Adrenal gland (tissue), 12 donors: ENCODE results near the gene APOB. TPM values are rescaled to one million over a fixed set of nuclear protein-coding genes. Genes with fewer than 3 reads are reported as not detected.

ENCODE experiments used
- DNase-seq, 7 donors: peaks; one replicate each; pipeline ENCODE4 v3.0.0-alpha.2; 2019 to 2020
- H3K27ac ChIP-seq, 5 donors: fragments of 200-600 bp; sonication (generic) in 4 of 5; 1 replicate in 3 of 5; 2 replicates in 2 of 5; pipeline versions ENCODE4 v1.5.1 to v1.8.0; 2016 to 2020; ENCODE audit warnings: mild to moderate bottlenecking in 1 of 5
- H3K27me3 ChIP-seq: fragments of 200-600 bp; 2 replicates; pipeline ENCODE4 v1.8.0; 2021
- H3K36me3 ChIP-seq, 2 donors: fragments of 200-600 bp; replicated peaks in 1 of 2; 1 replicate in 1 of 2; 2 replicates in 1 of 2; pipeline versions ENCODE4 v1.5.1 to v1.8.0; 2018 to 2022
- H3K4me1 ChIP-seq, 2 donors: fragments of 200-600 bp; replicated peaks in 1 of 2; 1 replicate in 1 of 2; 2 replicates in 1 of 2; pipeline versions ENCODE4 v1.5.1 to v1.8.0; 2018 to 2021
- H3K4me3 ChIP-seq, 4 donors: fragments of 200-600 bp; sonication (generic) in 3 of 4; one replicate each; pipeline ENCODE4 v1.5.1; 2016 to 2018
- H3K9me3 ChIP-seq, 3 donors: fragments of 200-600 bp; sonication (generic) in 1 of 3; replicated peaks in 1 of 3; 1 replicate in 2 of 3; 2 replicates in 1 of 3; pipeline versions ENCODE4 v1.5.1 to v1.8.0; 2016 to 2021
- POLR2A ChIP-seq, 2 donors: fragments of 450-650 bp; IDR thresholded peaks; one replicate each; pipeline ENCODE4 v1.6.1; 2017; ENCODE audit warnings: antibody characterized with exemption in 2 of 2, mild to moderate bottlenecking in 2 of 2, moderate library complexity in 1 of 2
- WGBS, 4 donors: extraction: QIAGEN DNeasy Blood & Tissue Kit in 2 of 4; methylation state at CpG; one replicate each; pipeline versions ENCODE4 v1.1.5 to v1.1.7; 2013 to 2017; 5-methylcytosine and 5-hydroxymethylcytosine counted together
- intact Hi-C, 2 donors: fragments of 100-400 bp; cut with DNase I; formaldehyde crosslinking; loops; one replicate each; pipeline versions ENCODE4 v1.14.1 to v1.15.0; 2022 to 2023
- polyA plus RNA-seq, 3 donors: library from polyadenylated mRNA; stranded (reverse); fragments of 200-250 nt in 2 of 3; fragments of 350-450 nt in 1 of 3; fragmentation: Illumina TruSeq in 1 of 3; extraction: RNeasy Lipid Tissue Mini Kit (QIAGEN cat#74804) in 1 of 3; gene quantifications; one replicate each; pipeline ENCODE4 v1.2.3, GENCODE V29; 2013 to 2014
- total RNA-seq, 9 donors: library from RNA; depleted of rRNA in 4 of 9; stranded (reverse); fragments of >200 nt in 4 of 9; fragments of 120-200 nt in 1 of 9; fragmentation: NEBNext Ultra II Directional in 1 of 9; extraction: Animal tissue kit (Norgen Biotek cat#: 25700) in 1 of 9; gene quantifications; one replicate each; pipeline versions ENCODE4 v1.1.0 to v1.2.4, GENCODE V29; 2013 to 2023
- TF ChIP-seq, protein P1 (sequence below), 6 experiments: fragments of 450-650 bp in 4 of 6; fragments of 200-600 bp in 2 of 6; sonication (generic) in 1 of 6; IDR thresholded peaks; 1 replicate in 5 of 6; 2 replicates in 1 of 6; pipeline versions ENCODE4 v1.5.1 to v1.8.0; 2016 to 2021; ENCODE audit warnings: antibody characterized with exemption in 6 of 6, mild to moderate bottlenecking in 2 of 6, moderate library complexity in 1 of 6
- donor health status: healthy with polysubstance abuse.
- donor health status: Bipolar disorder and iron deficiency.
- donor health status: DM: yes; HTN: yes; CAD: no.
- donor health status: DM: no; HTN: no; CAD: no.
- donor health status: DM: no; HTN: no; CAD: no.
- donor health status: DM: yes; HTN: yes; CAD: no.

Gene APOB
- total and polyA plus RNA-seq, 12 donors = under 0.01 to 1.9 (median 0.16) TPM; not detected in 1

- intact Hi-C loops = no loop called here
- no peak for TF ChIP-seq POLR2A (IDR thresholded peaks at IDR 0.05)
- TF ChIP-seq, protein P1, sequence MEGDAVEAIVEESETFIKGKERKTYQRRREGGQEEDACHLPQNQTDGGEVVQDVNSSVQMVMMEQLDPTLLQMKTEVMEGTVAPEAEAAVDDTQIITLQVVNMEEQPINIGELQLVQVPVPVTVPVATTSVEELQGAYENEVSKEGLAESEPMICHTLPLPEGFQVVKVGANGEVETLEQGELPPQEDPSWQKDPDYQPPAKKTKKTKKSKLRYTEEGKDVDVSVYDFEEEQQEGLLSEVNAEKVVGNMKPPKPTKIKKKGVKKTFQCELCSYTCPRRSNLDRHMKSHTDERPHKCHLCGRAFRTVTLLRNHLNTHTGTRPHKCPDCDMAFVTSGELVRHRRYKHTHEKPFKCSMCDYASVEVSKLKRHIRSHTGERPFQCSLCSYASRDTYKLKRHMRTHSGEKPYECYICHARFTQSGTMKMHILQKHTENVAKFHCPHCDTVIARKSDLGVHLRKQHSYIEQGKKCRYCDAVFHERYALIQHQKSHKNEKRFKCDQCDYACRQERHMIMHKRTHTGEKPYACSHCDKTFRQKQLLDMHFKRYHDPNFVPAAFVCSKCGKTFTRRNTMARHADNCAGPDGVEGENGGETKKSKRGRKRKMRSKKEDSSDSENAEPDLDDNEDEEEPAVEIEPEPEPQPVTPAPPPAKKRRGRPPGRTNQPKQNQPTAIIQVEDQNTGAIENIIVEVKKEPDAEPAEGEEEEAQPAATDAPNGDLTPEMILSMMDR (IDR thresholded peaks at IDR 0.05) = no peak
- Histone ChIP-seq H3K9me3 (no peaks in the 10 kb centered on the region), H3K4me1 (no peaks in the 10 kb centered on the region), H3K27ac (no peak overlapping the region), H3K27me3 (peaks cover 6% of the 10 kb centered on the region), H3K36me3 (no peaks in the 10 kb centered on the region), H3K4me3 (no peak overlapping the region)
- DNase-seq = no peak
- 90 to 95% (median 91%) methylated on average over 9 of the region's 9 CpGs for WGBS, 4 donors
These were observed 35.7 kb downstream of the APOB start for GRCh38 chr2:21008014-21008789.

- Histone ChIP-seq H3K36me3 (no peaks in the 10 kb centered on the region), H3K4me3 (no peak overlapping the region), H3K27me3 (peaks cover 6% of the 10 kb centered on the region), H3K9me3 (no peaks in the 10 kb centered on the region), H3K4me1 (no peaks in the 10 kb centered on the region), H3K27ac (no peak overlapping the region)
- 62 to 70% (median 69%) methylated on average over 8 of the region's 8 CpGs for WGBS, 4 donors
- no peak for TF ChIP-seq POLR2A (IDR thresholded peaks at IDR 0.05)
- TF ChIP-seq, protein P1 (IDR thresholded peaks at IDR 0.05) = no peak
- no peak for DNase-seq
- intact Hi-C loops = no loop called here
These were observed 36.5 kb downstream of the APOB start for GRCh38 chr2:21007129-21008013.

- Histone ChIP-seq H3K27ac (no peak overlapping the region), H3K9me3 (no peaks in the 10 kb centered on the region), H3K4me3 (no peak overlapping the region), H3K27me3 (peaks cover 6% of the 10 kb centered on the region), H3K36me3 (no peaks in the 10 kb centered on the region), H3K4me1 (no peaks in the 10 kb centered on the region)
- no peak for TF ChIP-seq POLR2A (IDR thresholded peaks at IDR 0.05)
- TF ChIP-seq, protein P1 (IDR thresholded peaks at IDR 0.05) = no peak
- WGBS, 4 donors = 71 to 77% (median 75%) methylated on average over 6 of the region's 6 CpGs
- DNase-seq = no peak
- intact Hi-C loops = no loop called here
These were observed 37.3 kb downstream of the APOB start for GRCh38 chr2:21006423-21007128.
